Hepatocyte (in vitro differentiated cells): ENCODE measurements around the gene SEMA3A.

Source experiments
- CTCF ChIP-seq: fragments of 200-600 bp; sonication (generic); IDR thresholded peaks from 2 replicates; pipeline ENCODE4 v1.5.1; 2016; ENCODE audit warnings: antibody characterized with exemption, mild to moderate bottlenecking; ENCODE audit not compliant: poor library complexity
- EZH2 ChIP-seq: fragments of 200-600 bp; sonication (generic); IDR thresholded peaks from 2 replicates; pipeline ENCODE4 v1.6.1; 2016; ENCODE audit warnings: antibody characterized with exemption, mild to moderate bottlenecking, borderline replicate concordance

DNA sequence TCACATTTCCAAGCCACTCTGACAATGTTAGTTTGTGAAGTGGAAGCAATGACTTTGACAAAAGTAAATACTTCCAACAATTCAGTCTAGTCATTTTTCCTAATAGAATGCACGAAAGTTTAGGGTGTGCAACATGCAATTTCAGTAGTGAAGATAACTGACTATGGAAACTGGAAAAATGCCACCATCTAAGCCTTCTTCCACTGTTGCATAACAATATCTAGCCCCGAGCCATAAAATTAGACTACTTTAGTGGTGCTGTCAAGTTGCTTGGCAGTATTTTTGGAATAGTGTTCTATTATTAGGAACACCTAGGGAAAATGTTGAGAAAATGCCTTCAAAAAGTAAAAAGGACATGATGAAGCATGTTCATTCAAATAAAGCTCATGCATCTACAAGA, 17.9 kb downstream of the SEMA3A start:
- TF ChIP-seq CTCF, result no peak
- no peak for TF ChIP-seq EZH2
